H1 (cell line): ENCODE data around the gene GLRX3. TPM values are rescaled to one million over a fixed set of nuclear protein-coding genes. Genes with fewer than 3 reads are reported as not detected.

Experiments
- CTCF ChIA-PET: fragments of 300-600 bp; sonication (Branson Sonifier 250); formaldehyde crosslinking; loops from one replicate; lab custom pipeline; 2021; ENCODE audit not compliant: partially characterized antibody; lab: Charles Lee
- POLR2A ChIA-PET: fragments of 300-600 bp; sonication (Branson Sonifier 250); formaldehyde crosslinking; loops from one replicate; lab custom pipeline; 2021; ENCODE audit warnings: inconsistent platforms; ENCODE audit not compliant: partially characterized antibody; lab: Charles Lee
- DNase-seq, 2 experiments: peaks; one replicate each; pipeline versions ENCODE4 v3.0.0 to v3.0.0-alpha.2; 2010 to 2022; ENCODE audit warnings: low spot score in 2 of 2, low read depth in 1 of 2, mixed read lengths in 1 of 2
- FAIRE-seq: peaks from 2 replicates; lab custom pipeline; 2011; peaks lifted over from hg19 to GRCh38; lab: Jason Lieb, UNC
- H2AFZ ChIP-seq: 2 replicates; pipeline ENCODE4 v1.8.1; 2012; ENCODE audit warnings: low read length, inconsistent platforms
- H2AK5ac ChIP-seq: 2 replicates; pipeline ENCODE4 v1.6.1; 2013; ENCODE audit warnings: low read depth, low read length
- H2BK120ac ChIP-seq: replicated peaks from 2 replicates; pipeline ENCODE3; 2013; ENCODE audit warnings: low read depth, low read length, inconsistent platforms
- H2BK12ac ChIP-seq: 2 replicates; pipeline ENCODE4 v1.6.1; 2013; ENCODE audit warnings: low read depth, low read length
- H2BK15ac ChIP-seq: 2 replicates; pipeline ENCODE4 v1.6.1; 2013; ENCODE audit warnings: low read length
- H2BK20ac ChIP-seq: 2 replicates; pipeline ENCODE4 v1.6.1; 2013; ENCODE audit warnings: low read length
- H2BK5ac ChIP-seq: 2 replicates; pipeline ENCODE4 v1.6.1; 2013; ENCODE audit warnings: low read depth, low read length
- H3K14ac ChIP-seq: 2 replicates; pipeline ENCODE4 v1.6.1; 2013; ENCODE audit warnings: inconsistent platforms; ENCODE audit not compliant: insufficient read length
- H3K18ac ChIP-seq: 2 replicates; pipeline ENCODE4 v1.6.1; 2013; ENCODE audit warnings: low read length; ENCODE audit errors: extremely low read depth
- H3K23ac ChIP-seq: 2 replicates; pipeline ENCODE4 v1.6.1; 2013; ENCODE audit warnings: inconsistent platforms; ENCODE audit not compliant: insufficient read length
- H3K23me2 ChIP-seq: 2 replicates; pipeline ENCODE4 v1.6.1; 2013; ENCODE audit warnings: low read depth, low read length
- H3K27ac ChIP-seq: 2 replicates; pipeline ENCODE4 v1.6.1; 2011; ENCODE audit warnings: low read depth, low read length, inconsistent platforms
- H3K27me3 ChIP-seq, 4 experiments: replicated peaks in 1 of 4; 1 replicate in 1 of 4; 2 replicates in 3 of 4; pipeline versions ENCODE4 v1.6.1 to v1.8.1; 2011 to 2013; ENCODE audit warnings: low read length in 3 of 4, mild to moderate bottlenecking in 3 of 4, inconsistent platforms in 2 of 4, mixed read lengths in 2 of 4, moderate library complexity in 1 of 4; ENCODE audit not compliant: control insufficient read depth in 3 of 4, insufficient read depth in 3 of 4; ENCODE audit errors: extremely low read depth in 1 of 4
- H3K36me3 ChIP-seq, 4 experiments: 2 replicates each; pipeline versions ENCODE4 v1.6.1 to v1.8.1; 2011 to 2013; ENCODE audit warnings: mild to moderate bottlenecking in 4 of 4, low read length in 3 of 4, moderate library complexity in 2 of 4, control low read depth in 1 of 4, inconsistent platforms in 1 of 4; ENCODE audit not compliant: insufficient read depth in 4 of 4, control insufficient read depth in 2 of 4
- H3K4ac ChIP-seq: replicated peaks from 2 replicates; pipeline ENCODE3; 2013; ENCODE audit warnings: low read length, low read depth, mixed read lengths, inconsistent platforms; ENCODE audit not compliant: insufficient read length
- H3K4me1 ChIP-seq, 4 experiments: replicated peaks in 1 of 4; 1 replicate in 1 of 4; 2 replicates in 3 of 4; pipeline versions ENCODE4 v1.6.1 to v1.8.1; 2011 to 2013; ENCODE audit warnings: low read length in 3 of 4, inconsistent platforms in 2 of 4, mixed read lengths in 1 of 4; ENCODE audit not compliant: insufficient read depth in 4 of 4, control insufficient read depth in 3 of 4
- H3K4me2 ChIP-seq, 2 experiments: 2 replicates each; pipeline versions ENCODE4 v1.6.1 to v1.8.1; 2011 to 2013; ENCODE audit warnings: low read depth in 2 of 2, low read length in 2 of 2, control low read depth in 1 of 2, inconsistent platforms in 1 of 2, mild to moderate bottlenecking in 1 of 2; ENCODE audit not compliant: insufficient read depth in 1 of 2
- H3K4me3 ChIP-seq, 4 experiments: fragments of 200-600, 300-600 bp in 1 of 4; sonication (generic), shearing (Covaris generic), sonication (Bioruptor Twin) in 1 of 4; 2 replicates each; pipeline versions ENCODE4 v1.5.1 to v1.8.1; 2011 to 2016; ENCODE audit warnings: low read length in 4 of 4, low read depth in 3 of 4, control low read depth in 2 of 4, inconsistent platforms in 2 of 4, mild to moderate bottlenecking in 2 of 4, mixed read lengths in 1 of 4, moderate library complexity in 1 of 4; ENCODE audit not compliant: insufficient read depth in 2 of 4; ENCODE audit errors: extremely low read depth in 1 of 4
- H3K56ac ChIP-seq: replicated peaks from 2 replicates; pipeline ENCODE3; 2013; ENCODE audit warnings: low read depth, mild to moderate bottlenecking, mixed read lengths, low read length, inconsistent platforms; ENCODE audit not compliant: insufficient read length
- H3K79me1 ChIP-seq: 2 replicates; pipeline ENCODE4 v1.6.1; 2013; ENCODE audit warnings: low read depth, low read length, control low read depth
- H3K79me2 ChIP-seq, 2 experiments: 2 replicates each; pipeline versions ENCODE4 v1.6.1 to v1.8.1; 2012 to 2013; ENCODE audit warnings: low read length in 2 of 2, mild to moderate bottlenecking in 2 of 2, inconsistent platforms in 1 of 2; ENCODE audit not compliant: insufficient read depth in 2 of 2, control insufficient read depth in 1 of 2
- H3K9ac ChIP-seq, 4 experiments: replicated peaks in 1 of 4; 1 replicate in 1 of 4; 2 replicates in 3 of 4; pipeline versions ENCODE4 v1.6.1 to v1.8.1; 2011 to 2013; ENCODE audit warnings: low read depth in 3 of 4, low read length in 3 of 4, control low read depth in 2 of 4, mild to moderate bottlenecking in 2 of 4, moderate library complexity in 2 of 4, inconsistent platforms in 1 of 4; ENCODE audit errors: extremely low read depth in 1 of 4
- H3K9me3 ChIP-seq, 2 experiments: 2 replicates each; pipeline versions ENCODE4 v1.6.1 to v1.8.1; 2012 to 2013; ENCODE audit warnings: mild to moderate bottlenecking in 2 of 2, moderate library complexity in 2 of 2, control low read depth in 1 of 2, inconsistent platforms in 1 of 2, low read depth in 1 of 2, low read length in 1 of 2, mixed read lengths in 1 of 2; ENCODE audit not compliant: insufficient read depth in 2 of 2
- H4K20me1 ChIP-seq, 2 experiments: replicated peaks in 1 of 2; 2 replicates each; pipeline versions ENCODE3 to v1.8.1; 2011 to 2013; ENCODE audit warnings: inconsistent platforms in 2 of 2, low read length in 2 of 2, mild to moderate bottlenecking in 1 of 2; ENCODE audit not compliant: insufficient read depth in 2 of 2, control insufficient read depth in 1 of 2
- H4K5ac ChIP-seq: 2 replicates; pipeline ENCODE4 v1.6.1; 2013; ENCODE audit warnings: low read length, low read depth, mixed read lengths, inconsistent platforms; ENCODE audit not compliant: insufficient read length
- H4K8ac ChIP-seq: 2 replicates; pipeline ENCODE4 v1.8.0; 2013; ENCODE audit warnings: mild to moderate bottlenecking, moderate library complexity, low read length, inconsistent platforms; ENCODE audit not compliant: insufficient read depth; ENCODE audit errors: extremely low read depth
- H4K91ac ChIP-seq: replicated peaks from 2 replicates; pipeline ENCODE3; 2013; ENCODE audit warnings: low read length, mixed read lengths, inconsistent platforms; ENCODE audit not compliant: insufficient read length
- BRCA1 ChIP-seq: IDR thresholded peaks from 2 replicates; pipeline ENCODE4 v1.6.1; 2012; ENCODE audit warnings: low read depth, low read length, improper control_type of control experiment
- E2F6 ChIP-seq: IDR thresholded peaks from 2 replicates; pipeline ENCODE4 v1.6.1; 2012; ENCODE audit warnings: inconsistent platforms
- EZH2 ChIP-seq: fragments of 200-600 bp; sonication (generic); IDR thresholded peaks from 2 replicates; pipeline ENCODE4 v1.7.1; 2012; ENCODE audit warnings: low read depth, mild to moderate bottlenecking, moderate library complexity, low read length, inconsistent platforms; ENCODE audit not compliant: severe bottlenecking
- GTF2F1 ChIP-seq: IDR thresholded peaks from 2 replicates; pipeline ENCODE4 v1.6.1; 2012; ENCODE audit warnings: low read depth, low read length, improper control_type of control experiment, borderline replicate concordance
- HDAC6 ChIP-seq: IDR thresholded peaks from one replicate; pipeline ENCODE4 v1.7.1; 2012; ENCODE audit warnings: low read depth, mild to moderate bottlenecking, inconsistent platforms, low read length, moderate library complexity
- NANOG ChIP-seq: IDR thresholded peaks from 2 replicates; pipeline ENCODE4 v1.6.1; 2011; ENCODE audit warnings: low read length, low read depth, mild to moderate bottlenecking, inconsistent platforms; ENCODE audit not compliant: insufficient read depth, poor library complexity, severe bottlenecking
- NRF1 ChIP-seq: IDR thresholded peaks from 2 replicates; pipeline ENCODE4 v1.6.1; 2011; ENCODE audit warnings: mild to moderate bottlenecking, low read depth, low read length, improper control_type of control experiment
- POLR2A ChIP-seq, 2 experiments: IDR thresholded peaks; 1 replicate in 1 of 2; 2 replicates in 1 of 2; pipeline ENCODE4 v1.6.1; 2011; ENCODE audit warnings: low read depth in 2 of 2, low read length in 2 of 2, mild to moderate bottlenecking in 2 of 2; ENCODE audit errors: control extremely low read depth in 1 of 2
- RAD21 ChIP-seq, 2 experiments: IDR thresholded peaks in 1 of 2; conservative IDR thresholded peaks in 1 of 2; 2 replicates each; pipeline ENCODE4 v1.6.1; 2011; ENCODE audit warnings: low read depth in 2 of 2, low read length in 2 of 2, improper control_type of control experiment in 1 of 2, inconsistent platforms in 1 of 2, mild to moderate bottlenecking in 1 of 2, moderate library complexity in 1 of 2
- RFX5 ChIP-seq: IDR thresholded peaks from 2 replicates; pipeline ENCODE4 v1.6.1; 2011; ENCODE audit warnings: low read depth, low read length, improper control_type of control experiment, borderline replicate concordance
- RNF2 ChIP-seq: fragments of 200-900, 300-1000 bp; sonication (generic); IDR thresholded peaks from 2 replicates; pipeline ENCODE4 v1.7.1; 2016; ENCODE audit warnings: borderline replicate concordance, low read depth, mild to moderate bottlenecking, antibody characterized with exemption, low read length; ENCODE audit not compliant: poor library complexity, severe bottlenecking; ENCODE audit errors: missing control alignments
- SIX5 ChIP-seq: IDR thresholded peaks from 2 replicates; pipeline ENCODE4 v1.6.1; 2011; ENCODE audit warnings: mild to moderate bottlenecking, low read depth, low read length
- SRF ChIP-seq: IDR thresholded peaks from 2 replicates; pipeline ENCODE4 v1.6.1; 2011; ENCODE audit warnings: mild to moderate bottlenecking, low read depth, low read length, moderate library complexity
- TAF1 ChIP-seq: IDR thresholded peaks from 2 replicates; pipeline ENCODE4 v1.6.1; 2011; ENCODE audit warnings: mild to moderate bottlenecking, low read depth, low read length
- WGBS, 2 experiments: shearing (Covaris generic) in 1 of 2; methylation state at CpG; one replicate each; pipeline versions ENCODE4 v1.1.6 to v1.1.7; 2013 to 2015; ENCODE audit warnings: low lambda C conversion rate in 2 of 2, mixed read lengths in 2 of 2, inconsistent platforms in 1 of 2, low coverage in 1 of 2, missing lambda C conversion rate in 1 of 2; ENCODE audit not compliant: insufficient replicate concordance in 2 of 2, insufficient coverage in 1 of 2, insufficient read length in 1 of 2; ENCODE audit errors: extremely low coverage in 1 of 2, missing lambda C conversion rate in 1 of 2; 5-methylcytosine and 5-hydroxymethylcytosine counted together
- polyA plus RNA-seq, 7 experiments: library from polyadenylated mRNA; depleted of rRNA in 3 of 7; stranded (reverse) in 5 of 7; unstranded in 2 of 7; fragments of >200 nt in 5 of 7; fragments of 200-250 nt in 2 of 7; gene quantifications; 1 replicate in 5 of 7; 2 replicates in 1 of 7; 4 replicates in 1 of 7; pipeline versions ENCODE4 v1.2.1 to v1.2.3, GENCODE V29; 2011 to 2013; ENCODE audit warnings: missing spikeins in 2 of 7, mixed read lengths in 2 of 7
- total RNA-seq: library from RNA; stranded (reverse); fragmentation: NEBNext Ultra II Directional; extraction: Animal tissue kit (Norgen Biotek cat#: 25700); gene quantifications from 2 replicates; pipeline ENCODE4 v1.2.1, GENCODE V29; 2021

GLRX3 gene
- total and polyA plus RNA-seq, 2 of the 8 experiments (the other 6 are each of a cell fraction or from before 2014, with no cell fraction given): 59.9 to 157 TPM

GRCh38 chr10:130214431-130214830, 78.2 kb downstream of the GLRX3 start:
- no peaks in the 10 kb centered on the region for H4K20me1 ChIP-seq
- no peaks in the 10 kb centered on the region for H3K27me3 ChIP-seq
- no peak overlapping the region for H3K14ac ChIP-seq
- H2BK20ac ChIP-seq: no peak overlapping the region
- no peaks in the 10 kb centered on the region for H3K36me3 ChIP-seq
- H3K56ac ChIP-seq: no peak overlapping the region
- H4K5ac ChIP-seq: no peak overlapping the region
- H3K4me2 ChIP-seq: no peak overlapping the region
- H3K4me3 ChIP-seq: no peak overlapping the region
- WGBS, 2 experiments: 91% methylated on average over 7 of the region's 7 CpGs; no CpG with 5 or more reads in 1 of the 2 experiments
- no peaks in the 10 kb centered on the region for H3K79me1 ChIP-seq
- no peak overlapping the region for H2AFZ ChIP-seq
- no peak overlapping the region for H4K91ac ChIP-seq
- H3K23ac ChIP-seq: no peak overlapping the region
- no peaks in the 10 kb centered on the region; a peak in 1 of 4 replicates for H3K9me3 ChIP-seq
- no peak overlapping the region for H3K9ac ChIP-seq
- no peak overlapping the region for H4K8ac ChIP-seq
- H2BK5ac ChIP-seq: no peak overlapping the region
- H2AK5ac ChIP-seq: no peak overlapping the region
- no peaks in the 10 kb centered on the region for H3K23me2 ChIP-seq
- no peak overlapping the region for H3K18ac ChIP-seq
- FAIRE-seq (no peak), DNase-seq (no peak)
- no peak overlapping the region for H2BK12ac ChIP-seq
- ChIA-PET POLR2A (no interaction called here), CTCF (interaction anchor here (0.5 kb wide), 1 partner anchor 39 kb away, joined by 4 read pairs; no protein-coding TSS in a partner anchor)
- no peaks in the 10 kb centered on the region for H3K4me1 ChIP-seq
- no peak overlapping the region for H2BK15ac ChIP-seq
- no peaks in the 10 kb centered on the region for H3K79me2 ChIP-seq
- H3K4ac ChIP-seq: no peak overlapping the region
- no peak overlapping the region for H2BK120ac ChIP-seq
- no peak overlapping the region for H3K27ac ChIP-seq
- TF ChIP-seq E2F6 (no peak), GTF2F1 (no peak), TAF1 (no peak), RNF2 (no peak), POLR2A (IDR thresholded peaks at IDR 0.05; ENCODE audit: control extremely low read depth in 1 of 2, low read depth in 2 of 2, low read length in 2 of 2) (no peak), NANOG (no peak), HDAC6 (no peak), EZH2 (no peak), BRCA1 (no peak), RFX5 (no peak), NRF1 (no peak), SIX5 (no peak), SRF (no peak), RAD21 (IDR thresholded peaks at IDR 0.05 in 1 of 2, conservative IDR thresholded peaks at IDR 0.05 in 1 of 2; ENCODE audit: low read depth in 2 of 2, low read length in 2 of 2) (no peak)
